GM10847 (cell line): Measurements from ENCODE around the gene RAB6A.

Experiments used
- POLR2A ChIP-seq: IDR thresholded peaks from 2 replicates; pipeline ENCODE4 v1.6.1; 2011; ENCODE audit not compliant: insufficient read length; ENCODE audit errors: extremely low read depth

The RAB6A gene

GRCh38 chr11:73667891-73668290, 93.0 kb downstream of the RAB6A start:
- no peak for TF ChIP-seq POLR2A

DNA sequence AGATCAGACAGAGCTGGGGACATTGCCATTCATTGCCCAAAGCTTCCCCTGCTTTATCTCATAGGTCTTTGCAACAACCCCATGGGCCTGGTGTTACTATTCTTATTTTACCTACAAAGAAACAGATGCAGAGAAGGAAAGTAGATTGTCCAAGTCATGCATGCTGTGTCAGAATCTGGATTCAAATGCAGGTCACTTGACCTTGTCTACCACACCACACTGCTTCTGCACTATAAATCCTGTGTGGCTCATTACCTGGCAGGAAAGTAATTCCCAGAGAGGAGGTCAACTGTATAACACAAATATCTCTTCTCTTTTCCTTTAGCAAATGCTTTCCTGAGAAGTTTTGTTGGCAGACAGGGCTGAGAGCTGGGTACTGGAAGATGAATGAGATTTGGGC, 96.0 kb downstream of the RAB6A start:
- TF ChIP-seq POLR2A = no peak

DNA sequence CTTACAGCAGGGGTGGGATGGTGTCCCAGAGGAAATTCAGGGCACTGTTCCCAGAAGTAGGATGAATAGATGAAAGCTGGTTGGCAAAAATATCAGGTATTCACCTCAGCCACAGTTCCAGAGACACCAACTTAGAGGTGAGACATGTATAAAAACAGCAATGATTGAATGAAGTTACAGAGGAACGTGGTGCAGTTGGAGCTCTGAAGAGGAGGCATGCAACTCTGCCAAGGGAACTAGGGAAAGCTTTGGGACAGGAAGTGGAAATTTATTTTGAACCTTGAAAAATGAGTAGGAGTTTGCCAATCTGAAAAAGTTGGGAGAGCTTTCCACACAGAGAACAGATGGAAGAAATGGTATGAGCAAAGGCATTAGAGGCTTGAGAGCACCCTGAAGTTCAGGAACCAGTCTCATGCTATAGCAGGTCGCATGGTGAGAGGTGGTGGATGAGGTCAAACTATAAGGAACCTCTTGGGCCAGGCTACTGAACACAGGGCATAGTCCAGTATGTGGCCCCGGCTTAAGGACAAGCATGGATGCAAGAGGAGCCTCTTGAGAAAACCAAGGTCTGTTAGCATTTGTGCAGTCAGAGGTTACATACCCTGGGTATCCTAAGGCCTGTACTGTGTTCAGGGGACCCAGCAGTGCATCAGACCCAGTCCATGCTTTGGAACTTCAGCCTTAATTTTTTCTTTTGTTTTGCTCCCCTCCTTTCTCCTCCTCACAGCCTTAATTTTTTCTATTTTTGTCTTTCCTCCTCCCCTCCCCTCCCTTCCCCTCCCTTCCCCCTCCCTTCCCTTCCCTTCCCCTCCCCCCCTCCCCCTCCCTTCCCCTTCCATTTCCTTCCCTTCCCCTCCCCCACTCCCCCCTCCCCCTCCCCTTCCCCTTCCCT, 97.0 kb downstream of the RAB6A start:
- no peak for TF ChIP-seq POLR2A

DNA sequence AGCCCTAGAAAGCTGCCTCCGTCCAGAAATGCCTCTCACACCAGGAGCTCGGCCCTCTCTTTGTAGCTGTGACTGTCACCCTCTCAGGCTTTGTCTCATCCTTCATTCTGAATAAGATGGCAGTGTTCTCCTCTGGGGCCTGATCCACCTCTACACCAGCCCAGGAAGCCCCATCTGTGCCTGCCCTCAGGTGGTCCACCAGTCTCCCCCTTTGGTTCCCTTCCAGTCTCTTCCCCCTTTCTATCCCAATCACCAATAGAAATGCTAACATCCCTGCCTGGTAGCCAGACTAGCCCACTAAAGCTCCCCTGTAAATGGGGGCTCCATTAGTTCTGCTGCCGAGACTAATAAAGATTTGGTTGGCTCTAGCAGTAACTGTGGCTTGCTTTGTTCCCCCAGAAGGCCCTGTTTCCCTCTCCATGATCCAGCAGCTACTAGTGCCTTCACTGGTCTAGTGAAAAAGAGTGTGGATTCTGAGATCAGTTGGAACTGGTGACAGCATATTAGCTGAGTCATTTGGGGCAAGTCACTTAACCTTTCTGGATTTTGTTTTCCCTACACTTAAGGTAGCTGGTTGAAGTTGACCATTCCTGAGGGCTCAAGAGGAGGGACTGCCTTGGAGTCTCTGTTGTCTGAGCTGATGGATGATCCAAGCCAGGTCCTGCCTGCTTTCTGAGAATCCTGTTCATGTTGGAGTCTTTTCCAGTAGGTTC, 98.3 kb downstream of the RAB6A start:
- no peak for TF ChIP-seq POLR2A

GRCh38 chr11:73661035-73661628, 99.7 kb downstream of the RAB6A start:
- no peak for TF ChIP-seq POLR2A

- TF ChIP-seq POLR2A = no peak
These were observed 100.3 kb downstream of the RAB6A start for GRCh38 chr11:73660497-73661034.

- TF ChIP-seq POLR2A = no peak
These were observed 100.9 kb downstream of the RAB6A start for GRCh38 chr11:73659961-73660360.

- TF ChIP-seq POLR2A = no peak
These were observed 103.9 kb downstream of the RAB6A start for GRCh38 chr11:73656985-73657384.

DNA sequence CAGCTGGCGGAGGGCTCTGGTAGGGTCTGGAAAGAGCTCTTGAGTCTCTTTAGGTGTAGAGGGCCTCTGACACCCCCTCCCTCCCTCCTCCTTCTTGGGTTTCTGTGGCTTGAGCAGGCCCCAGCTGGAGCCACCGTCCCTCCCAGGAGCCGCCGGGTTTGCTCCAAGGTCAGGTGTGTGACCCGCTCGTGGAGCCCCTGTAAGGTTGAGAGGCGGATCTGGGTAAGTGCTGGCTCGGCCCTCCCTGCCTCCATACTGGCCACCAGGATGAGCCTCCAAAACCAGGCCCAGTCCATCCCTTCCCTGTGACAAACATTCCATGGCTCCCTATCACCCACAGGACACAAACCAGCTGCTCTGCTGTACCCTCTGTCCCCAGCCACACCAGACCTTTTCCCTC, 105.2 kb downstream of the RAB6A start:
- TF ChIP-seq POLR2A = no peak

GRCh38 chr11:73654482-73655021, 106.3 kb downstream of the RAB6A start:
- TF ChIP-seq POLR2A = no peak

GRCh38 chr11:73653996-73654395, 106.9 kb downstream of the RAB6A start:
- TF ChIP-seq POLR2A = no peak

DNA sequence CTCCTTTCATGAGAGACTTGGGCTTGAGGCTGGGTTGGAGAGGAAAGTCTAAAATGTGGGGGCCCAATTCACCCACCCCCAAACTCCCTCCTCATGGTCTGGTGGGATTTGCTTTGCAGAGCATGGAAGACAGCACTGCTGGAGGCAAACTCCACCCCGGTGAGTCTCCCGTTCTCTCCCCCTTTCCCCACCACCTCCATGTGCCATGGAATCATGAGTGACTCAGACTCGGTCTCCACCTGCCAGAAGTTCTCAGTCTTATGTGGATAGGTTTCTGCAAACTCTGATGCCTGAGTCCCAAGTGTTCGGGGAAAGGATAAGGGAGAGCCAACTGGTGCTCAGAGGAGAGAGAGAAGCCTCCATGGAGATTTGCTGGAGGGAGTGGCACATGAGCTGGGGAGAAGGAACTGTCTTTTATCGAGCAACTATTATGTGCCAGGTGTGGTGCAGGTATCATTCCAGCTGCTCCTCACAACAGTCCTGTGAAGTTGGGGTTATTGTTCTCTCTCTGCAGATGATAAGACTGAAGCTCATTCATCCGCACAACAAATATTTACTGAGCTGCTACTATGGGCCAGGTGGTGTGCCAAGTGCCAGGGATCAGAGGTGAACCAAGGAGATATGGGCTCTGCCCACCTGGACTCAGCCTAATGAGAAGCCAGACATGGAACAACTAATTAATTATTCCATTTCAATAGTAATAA, 107.9 kb downstream of the RAB6A start:
- no peak for TF ChIP-seq POLR2A

DNA sequence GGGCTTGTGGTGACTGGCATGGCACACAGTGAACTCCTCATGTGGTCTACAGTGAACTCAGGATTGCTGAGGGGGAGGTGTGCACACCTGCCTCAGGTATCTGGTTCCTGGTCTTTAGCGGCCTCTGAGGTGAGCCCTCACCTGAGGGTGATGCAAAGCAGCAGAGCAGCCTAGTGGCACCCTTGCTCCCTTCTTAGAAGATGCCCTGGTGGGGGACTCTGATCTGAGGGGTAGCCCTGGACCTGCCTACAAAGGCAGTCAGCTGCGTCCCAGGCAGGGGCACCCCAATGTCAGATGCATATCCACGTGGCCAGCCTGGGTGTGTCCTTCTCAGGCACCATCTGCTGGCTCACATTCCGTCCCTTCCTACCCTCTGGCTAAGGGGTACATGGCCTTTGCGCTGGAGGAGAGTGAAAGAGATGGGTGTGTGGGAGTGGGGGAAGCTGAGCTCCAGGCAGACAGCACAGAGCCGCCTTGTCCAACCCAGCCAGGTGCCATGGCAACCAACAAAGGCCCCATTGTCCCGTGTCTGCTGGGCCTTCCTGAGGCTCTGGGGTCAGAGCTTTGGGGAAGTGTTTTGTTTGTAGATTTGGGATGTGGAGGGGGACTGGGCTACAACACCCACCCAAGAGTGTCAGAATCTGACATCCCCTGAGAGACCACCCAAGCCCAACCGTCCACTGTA, 108.7 kb downstream of the RAB6A start:
- no peak for TF ChIP-seq POLR2A

DNA sequence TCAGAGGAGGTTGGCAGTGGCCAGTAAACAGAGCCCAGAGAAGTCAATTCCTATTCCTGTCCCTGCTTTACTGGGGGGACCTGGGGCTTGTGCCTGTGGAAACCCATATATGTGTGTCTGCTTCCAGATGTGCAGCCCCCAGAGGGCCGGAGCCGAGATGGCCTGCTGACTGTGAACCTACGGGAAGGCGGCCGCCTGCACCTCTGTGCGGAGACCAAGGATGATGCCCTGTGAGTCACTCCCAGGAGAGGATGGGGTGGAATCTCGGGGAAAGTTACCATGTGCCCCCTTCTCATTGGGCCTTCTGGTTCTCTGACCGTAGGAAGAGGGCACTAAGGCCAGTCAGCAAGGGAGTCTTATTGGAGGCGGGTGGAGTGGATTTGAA, 109.2 kb downstream of the RAB6A start:
- TF ChIP-seq POLR2A = no peak

GRCh38 chr11:73651252-73651651, 109.6 kb downstream of the RAB6A start:
- TF ChIP-seq POLR2A = no peak

GRCh38 chr11:73650400-73650799, 110.5 kb downstream of the RAB6A start:
- TF ChIP-seq POLR2A = no peak
